Liver (tissue), 9 donors: ENCODE results near the gene EXOC6. TPM values are rescaled to one million over a fixed set of nuclear protein-coding genes. Genes with fewer than 3 reads are reported as not detected.

ENCODE experiments used
- DNase-seq: peaks from one replicate; pipeline ENCODE4 v3.0.0-alpha.2; 2017; ENCODE audit warnings: low spot score
- H3K27ac ChIP-seq, 2 donors: one replicate each; pipeline ENCODE4 v1.7.0; 2013; ENCODE audit warnings: inconsistent platforms in 2 of 2, low read length in 2 of 2, control low read depth in 1 of 2, low read depth in 1 of 2, mild to moderate bottlenecking in 1 of 2
- H3K27me3 ChIP-seq, 4 donors: one replicate each; pipeline versions ENCODE4 v1.6.1 to v1.7.0; 2013; ENCODE audit warnings: low read length in 3 of 4, inconsistent platforms in 1 of 4, mild to moderate bottlenecking in 1 of 4, moderate library complexity in 1 of 4; ENCODE audit not compliant: control insufficient read depth in 4 of 4, insufficient read depth in 4 of 4
- H3K36me3 ChIP-seq, 4 donors: one replicate each; pipeline versions ENCODE4 v1.6.1 to v1.7.0; 2013; ENCODE audit warnings: low read length in 3 of 4, mild to moderate bottlenecking in 3 of 4, low read depth in 1 of 4, moderate library complexity in 1 of 4; ENCODE audit not compliant: control insufficient read depth in 4 of 4, insufficient read depth in 3 of 4
- H3K4me1 ChIP-seq, 4 donors: one replicate each; pipeline versions ENCODE4 v1.6.1 to v1.7.0; 2013; ENCODE audit warnings: low read length in 3 of 4, mild to moderate bottlenecking in 3 of 4, moderate library complexity in 1 of 4; ENCODE audit not compliant: control insufficient read depth in 4 of 4, insufficient read depth in 4 of 4
- H3K4me3 ChIP-seq, 3 donors: one replicate each; pipeline versions ENCODE4 v1.6.1 to v1.7.0; 2013; ENCODE audit warnings: low read length in 3 of 3, control low read depth in 1 of 3, low read depth in 1 of 3, mild to moderate bottlenecking in 1 of 3
- H3K9ac ChIP-seq, 2 donors: one replicate each; pipeline ENCODE4 v1.7.0; 2013; ENCODE audit warnings: low read length in 2 of 2, mild to moderate bottlenecking in 2 of 2, moderate library complexity in 2 of 2, control low read depth in 1 of 2, low read depth in 1 of 2
- H3K9me3 ChIP-seq, 4 donors: one replicate each; pipeline versions ENCODE4 v1.6.1 to v1.7.0; 2013; ENCODE audit warnings: low read length in 3 of 4; ENCODE audit not compliant: control insufficient read depth in 4 of 4
- CTCF ChIP-seq: fragments of 150-350 bp; IDR thresholded peaks from 2 replicates; pipeline ENCODE4 v1.5.1; 2017; ENCODE audit warnings: improper control_type of control experiment, low read depth, low read length; ENCODE audit not compliant: missing input control
- EGR1 ChIP-seq, 2 donors: IDR thresholded peaks; 2 replicates each; pipeline ENCODE4 v1.6.1; 2016 to 2018; ENCODE audit warnings: antibody characterized with exemption in 2 of 2, low read depth in 2 of 2
- FOXA1 ChIP-seq: IDR thresholded peaks from 2 replicates; pipeline ENCODE4 v1.6.1; 2016; ENCODE audit warnings: antibody characterized with exemption
- FOXA2 ChIP-seq: IDR thresholded peaks from 2 replicates; pipeline ENCODE4 v1.6.1; 2016; ENCODE audit warnings: antibody characterized with exemption
- HNF4G ChIP-seq: IDR thresholded peaks from 2 replicates; pipeline ENCODE4 v1.6.1; 2016; ENCODE audit warnings: antibody characterized with exemption
- JUND ChIP-seq, 2 donors: IDR thresholded peaks; 2 replicates each; pipeline ENCODE4 v1.6.1; 2016; ENCODE audit warnings: antibody characterized with exemption in 2 of 2
- NR2F2 ChIP-seq: IDR thresholded peaks from 2 replicates; pipeline ENCODE4 v1.6.1; 2016; ENCODE audit warnings: antibody characterized with exemption
- REST ChIP-seq: IDR thresholded peaks from 2 replicates; pipeline ENCODE4 v1.6.1; 2016; ENCODE audit warnings: antibody characterized with exemption, mild to moderate bottlenecking
- RXRA ChIP-seq, 2 donors: IDR thresholded peaks; 2 replicates each; pipeline ENCODE4 v1.6.1; 2017 to 2018; ENCODE audit warnings: antibody characterized with exemption in 2 of 2, mild to moderate bottlenecking in 1 of 2
- SP1 ChIP-seq: IDR thresholded peaks from 2 replicates; pipeline ENCODE4 v1.6.1; 2018; ENCODE audit warnings: antibody characterized with exemption, mild to moderate bottlenecking
- TAF1 ChIP-seq: conservative IDR thresholded peaks from 2 replicates; pipeline ENCODE4 v1.6.1; 2016; ENCODE audit warnings: antibody characterized with exemption, mild to moderate bottlenecking
- YY1 ChIP-seq: IDR thresholded peaks from 2 replicates; pipeline ENCODE4 v1.6.1; 2016; ENCODE audit warnings: antibody characterized with exemption, mild to moderate bottlenecking
- ZBTB33 ChIP-seq: IDR thresholded peaks from 2 replicates; pipeline ENCODE4 v1.6.1; 2016; ENCODE audit warnings: antibody characterized with exemption
- WGBS: extraction: QIAGEN DNeasy Blood & Tissue Kit; methylation state at CpG from one replicate; pipeline ENCODE4 v1.1.7; 2013; 5-methylcytosine and 5-hydroxymethylcytosine counted together
- polyA plus RNA-seq, 2 donors: library from polyadenylated mRNA; stranded (reverse) in 1 of 2; unstranded in 1 of 2; fragments of 200-250 nt in 1 of 2; fragments of >200 nt in 1 of 2; fragmentation: Nextera tagmentation in 1 of 2; extraction: Ambion mirVana in 1 of 2; gene quantifications; one replicate each; pipeline versions ENCODE4 v1.2.1 to v1.2.3, GENCODE V29; 2013 to 2015
- total RNA-seq, 2 donors: library from RNA; depleted of rRNA; stranded (reverse); fragments of >200 nt; gene quantifications; one replicate each; pipeline ENCODE4 v1.2.3, GENCODE V29; 2014
- donor health status: healthy.
- donor health status: healthy.
- donor health status: healthy.
- donor health status: healthy.
- donor health status: healthy.

The EXOC6 gene
- total and polyA plus RNA-seq, 4 donors: 6.5 to 35.4 (median 8.4) TPM

- H3K27ac ChIP-seq: no peak overlapping the region
- no peak for TF ChIP-seq TAF1
- TF ChIP-seq SP1: no peak
- no peaks in the 10 kb centered on the region for H3K36me3 ChIP-seq
- H3K9ac ChIP-seq: no peak overlapping the region
- no peaks in the 10 kb centered on the region for H3K9me3 ChIP-seq
- no peak overlapping the region for H3K4me3 ChIP-seq
- no peaks in the 10 kb centered on the region for H3K4me1 ChIP-seq
- DNase-seq: no peak
- WGBS: 89% methylated on average over 2 of the region's 2 CpGs
- H3K27me3 ChIP-seq: no peaks in the 10 kb centered on the region
These were observed 143.2 kb downstream of the EXOC6 start for GRCh38 chr10:92991513-92991912.

- Histone ChIP-seq H3K9me3 (no peaks in the 10 kb centered on the region), H3K27me3 (no peaks in the 10 kb centered on the region), H3K27ac (no peak overlapping the region), H3K9ac (no peak overlapping the region), H3K36me3 (no peaks in the 10 kb centered on the region), H3K4me1 (no peaks in the 10 kb centered on the region), H3K4me3 (no peak overlapping the region)
- TF ChIP-seq TAF1 (no peak), JUND (IDR thresholded peaks at IDR 0.05) (no peak), YY1 (no peak), HNF4G (no peak), NR2F2 (no peak), EGR1 (IDR thresholded peaks at IDR 0.05; ENCODE audit: low read depth in 2 of 2) (no peak), SP1 (no peak), ZBTB33 (no peak), FOXA2 (no peak), FOXA1 (no peak), CTCF (no peak), RXRA (IDR thresholded peaks at IDR 0.05) (no peak), REST (no peak)
- no peak for DNase-seq
- WGBS: 91% methylated on average over 2 of the region's 2 CpGs
These were observed 145.5 kb downstream of the EXOC6 start for GRCh38 chr10:92993699-92994272.
